Neural cell (in vitro differentiated cells): ENCODE data around the gene PDCD1. TPM values are rescaled to one million over a fixed set of nuclear protein-coding genes. Genes with fewer than 3 reads are reported as not detected.
"Not testable (repeated sequence)": the region's sequence is repeated elsewhere in the genome, so short reads cannot be mapped to it uniquely, and the experiment has no call there.

ENCODE experiments used
- H2AFZ ChIP-seq: fragments of 200-600, 300-800 bp; sonication (generic), shearing (Covaris generic); 2 replicates; pipeline ENCODE4 v1.6.0; 2014; ENCODE audit warnings: low read depth, mild to moderate bottlenecking, antibody characterized with exemption, low read length, moderate library complexity
- H3F3A ChIP-seq: fragments of 200-600 bp; shearing (Covaris generic); 2 replicates; pipeline ENCODE4 v1.6.1; 2016; ENCODE audit warnings: mild to moderate bottlenecking, moderate library complexity, mixed read lengths, antibody characterized with exemption, low read length; ENCODE audit not compliant: insufficient read depth, poor library complexity, severe bottlenecking
- H3K27ac ChIP-seq: fragments of 200-600, 300-800 bp; sonication (generic), shearing (Covaris generic); 2 replicates; pipeline ENCODE4 v1.5.1; 2014; ENCODE audit warnings: mild to moderate bottlenecking, low read length, moderate library complexity
- H3K27me3 ChIP-seq: fragments of 300-800, 200-600 bp; sonication (generic), shearing (Covaris generic); 2 replicates; pipeline ENCODE4 v1.6.0; 2014; ENCODE audit warnings: mild to moderate bottlenecking, low read depth, low read length, moderate library complexity; ENCODE audit not compliant: insufficient read depth
- H3K36me3 ChIP-seq: fragments of 300-800, 200-600 bp; sonication (generic), shearing (Covaris generic); 2 replicates; pipeline ENCODE4 v1.5.1; 2014; ENCODE audit warnings: mild to moderate bottlenecking, antibody characterized with exemption, low read length, moderate library complexity; ENCODE audit not compliant: insufficient read depth
- H3K4me2 ChIP-seq: fragments of 300-800, 200-600 bp; sonication (generic), shearing (Covaris generic); 2 replicates; pipeline ENCODE4 v1.6.0; 2014; ENCODE audit warnings: mild to moderate bottlenecking, low read length
- H3K4me3 ChIP-seq: fragments of 300-800, 200-600 bp; sonication (generic), shearing (Covaris generic); 2 replicates; pipeline ENCODE4 v1.5.1; 2014; ENCODE audit warnings: mild to moderate bottlenecking, low read length, moderate library complexity
- H3K79me2 ChIP-seq: fragments of 200-600 bp; shearing (Covaris generic); replicated peaks from 2 replicates; pipeline ENCODE4 v1.6.0; 2014; ENCODE audit warnings: mild to moderate bottlenecking, low read length, moderate library complexity; ENCODE audit not compliant: insufficient read depth
- H3K9ac ChIP-seq: fragments of 300-800, 200-600 bp; sonication (generic), shearing (Covaris generic); 2 replicates; pipeline ENCODE4 v1.6.1; 2016; ENCODE audit warnings: mild to moderate bottlenecking, low read length, mixed read lengths
- H3K9me2 ChIP-seq: fragments of 200-600 bp; shearing (Covaris generic); 2 replicates; pipeline ENCODE4 v1.6.1; 2016; ENCODE audit warnings: mild to moderate bottlenecking, low read length, mixed read lengths; ENCODE audit not compliant: insufficient read depth
- H3K9me3 ChIP-seq: fragments of 200-600, 300-800 bp; sonication (generic), shearing (Covaris generic); 2 replicates; pipeline ENCODE4 v1.6.1; 2016; ENCODE audit warnings: mild to moderate bottlenecking, mixed run types, low read length, moderate library complexity, mixed read lengths
- H4K20me1 ChIP-seq: fragments of 200-600 bp; shearing (Covaris generic); 2 replicates; pipeline ENCODE4 v1.6.1; 2016; ENCODE audit warnings: mild to moderate bottlenecking, mixed run types; ENCODE audit not compliant: insufficient read depth
- CTCF ChIP-seq: fragments of 450-650 bp; IDR thresholded peaks from 2 replicates; pipeline ENCODE4 v1.5.1; 2014; ENCODE audit warnings: antibody characterized with exemption, mild to moderate bottlenecking, moderate library complexity; ENCODE audit not compliant: poor library complexity, severe bottlenecking
- EP300 ChIP-seq: fragments of 450-650 bp; conservative IDR thresholded peaks from 2 replicates; pipeline ENCODE4 v1.6.1; 2014; ENCODE audit warnings: antibody characterized with exemption, mild to moderate bottlenecking, moderate library complexity; ENCODE audit not compliant: poor library complexity, severe bottlenecking
- EZH2 ChIP-seq: fragments of 200-600, 300-800 bp; shearing (Covaris generic), sonication (generic); IDR thresholded peaks from 2 replicates; pipeline ENCODE4 v1.6.1; 2014; ENCODE audit warnings: antibody characterized with exemption, low read length, borderline replicate concordance, mild to moderate bottlenecking; ENCODE audit not compliant: insufficient read depth, poor library complexity, severe bottlenecking
- MXI1 ChIP-seq: fragments of 450-650 bp; conservative IDR thresholded peaks from 2 replicates; pipeline ENCODE4 v1.6.1; 2014; ENCODE audit warnings: antibody characterized with exemption, mild to moderate bottlenecking; ENCODE audit not compliant: poor library complexity, severe bottlenecking
- POLR2AphosphoS5 ChIP-seq: IDR thresholded peaks from 2 replicates; pipeline ENCODE4 v1.6.1; 2012
- RAD21 ChIP-seq: fragments of 450-650 bp; conservative IDR thresholded peaks from 2 replicates; pipeline ENCODE4 v1.6.1; 2014; ENCODE audit warnings: antibody characterized with exemption, mild to moderate bottlenecking, moderate library complexity
- REST ChIP-seq: IDR thresholded peaks from 2 replicates; pipeline ENCODE4 v1.6.1; 2012; ENCODE audit warnings: borderline replicate concordance
- SMC3 ChIP-seq: fragments of 450-650 bp; conservative IDR thresholded peaks from 2 replicates; pipeline ENCODE4 v1.6.1; 2014; ENCODE audit warnings: antibody characterized with exemption, mild to moderate bottlenecking, moderate library complexity; ENCODE audit not compliant: poor library complexity
- TAF1 ChIP-seq: IDR thresholded peaks from 2 replicates; pipeline ENCODE4 v1.6.1; 2012; ENCODE audit warnings: low read depth
- polyA plus RNA-seq: library from polyadenylated mRNA; depleted of rRNA; stranded (reverse); fragments of >200 nt; gene quantifications from 2 replicates; pipeline ENCODE4 v1.2.3, GENCODE V29; 2014

PDCD1 gene
- polyA plus RNA-seq, 1 donor from 2014 or later: not detected

- no peak overlapping the region for H3K27ac ChIP-seq
- H3K79me2 ChIP-seq: no peaks in the 10 kb centered on the region
- H4K20me1 ChIP-seq: no peaks in the 10 kb centered on the region
- no peaks in the 10 kb centered on the region for H3F3A ChIP-seq
- no peak overlapping the region for H3K9ac ChIP-seq
- TF ChIP-seq POLR2AphosphoS5 (no peak), RAD21 (no peak), SMC3 (no peak), EZH2 (no peak), EP300 (no peak), REST (no peak), TAF1 (no peak), MXI1 (no peak), CTCF (no peak)
- H3K4me3 ChIP-seq: no peak overlapping the region
- H3K9me3 ChIP-seq: no peaks in the 10 kb centered on the region
- H3K4me2 ChIP-seq: no peak overlapping the region
- H3K27me3 ChIP-seq: no peaks in the 10 kb centered on the region
- no peaks in the 10 kb centered on the region for H3K36me3 ChIP-seq
- no peaks in the 10 kb centered on the region for H3K9me2 ChIP-seq
- H2AFZ ChIP-seq: no peak overlapping the region
Measured at GRCh38 chr2:241835611-241836010, 23.1 kb downstream of the PDCD1 start.

- H3K27me3 ChIP-seq: no peaks in the 10 kb centered on the region
- H3K27ac ChIP-seq: no peak overlapping the region
- H4K20me1 ChIP-seq: no peaks in the 10 kb centered on the region
- no peak overlapping the region for H3K9ac ChIP-seq
- no peaks in the 10 kb centered on the region for H3F3A ChIP-seq
- no peak overlapping the region for H2AFZ ChIP-seq
- H3K9me2 ChIP-seq: no peaks in the 10 kb centered on the region
- no peak for TF ChIP-seq TAF1
- no peak for TF ChIP-seq MXI1
- no peaks in the 10 kb centered on the region for H3K9me3 ChIP-seq
- no peak overlapping the region for H3K4me2 ChIP-seq
- no peak overlapping the region for H3K4me3 ChIP-seq
- H3K36me3 ChIP-seq: no peaks in the 10 kb centered on the region
- no peaks in the 10 kb centered on the region for H3K79me2 ChIP-seq
Measured at GRCh38 chr2:241834527-241835210, 24.0 kb downstream of the PDCD1 start.

- not testable (repeated sequence) for H3K79me2 ChIP-seq, H3K27me3 ChIP-seq, H2AFZ ChIP-seq, H3K4me3 ChIP-seq, H3K36me3 ChIP-seq, H4K20me1 ChIP-seq, H3K4me2 ChIP-seq, H3K9me2 ChIP-seq, H3K9ac ChIP-seq, H3K27ac ChIP-seq, H3K9me3 ChIP-seq, H3F3A ChIP-seq
Measured at GRCh38 chr2:241833756-241834526, 24.8 kb downstream of the PDCD1 start.
